GM23248 (cell line): ENCODE measurements around the gene CD93.

Experiments
- EZH2 ChIP-seq: fragments of 200-600 bp; sonication (generic); IDR thresholded peaks from 2 replicates; pipeline ENCODE4 v1.6.1; 2018; ENCODE audit warnings: antibody characterized with exemption, mild to moderate bottlenecking; ENCODE audit not compliant: insufficient read depth, poor library complexity, severe bottlenecking
- EZH2phosphoT487 ChIP-seq: fragments of 200-600 bp; sonication (generic); IDR thresholded peaks from 2 replicates; pipeline ENCODE4 v1.6.1; 2018; ENCODE audit warnings: antibody characterized with exemption, moderate library complexity, mild to moderate bottlenecking, low read depth; ENCODE audit not compliant: insufficient read depth

- no peak for TF ChIP-seq EZH2
- TF ChIP-seq EZH2phosphoT487, result no peak
Observed at GRCh38 chr20:23091721-23092383, 5.7 kb upstream of the CD93 start.
